ENCODE measurements around the gene SAXO2. TPM values are rescaled to one million over a fixed set of nuclear protein-coding genes. Genes with fewer than 3 reads are reported as not detected.
"Not testable (repeated sequence)": the region's sequence is repeated elsewhere in the genome, so short reads cannot be mapped to it uniquely, and the experiment has no call there.

SAXO2 gene
- total RNA-seq, 1 donor from 2014 or later = 1.7 TPM

GRCh38 chr15:82307714-82308081 is 45.1 kb downstream of the SAXO2 start:
- H3K4me1 ChIP-seq = no peaks in the 10 kb centered on the region
- H3K9me3 ChIP-seq = no peaks in the 10 kb centered on the region
- no peak overlapping the region for H3K27ac ChIP-seq
- no peaks in the 10 kb centered on the region for H3K27me3 ChIP-seq
- DNase-seq (peak; percentile 36), ATAC-seq (no peak)
- no peaks in the 10 kb centered on the region for H3K36me3 ChIP-seq
- no peak for TF ChIP-seq CTCF (IDR thresholded peaks at IDR 0.05)
- intact Hi-C loops (cut with DNase I) = no loop called here
- no peak overlapping the region for H3K4me3 ChIP-seq

- no peak for ATAC-seq
- Histone ChIP-seq H3K9me3 (no peaks in the 10 kb centered on the region), H3K27me3 (no peaks in the 10 kb centered on the region), H3K27ac (no peak overlapping the region), H3K4me3 (no peak overlapping the region), H3K36me3 (no peaks in the 10 kb centered on the region), H3K4me1 (no peaks in the 10 kb centered on the region)
- intact Hi-C loops (cut with DNase I) = loop anchor here (10.0 kb wide), 1 partner anchor 745 kb away; no protein-coding TSS in a partner anchor
- DNase-seq = no peak
- TF ChIP-seq CTCF (IDR thresholded peaks at IDR 0.05) = no peak
Observed at GRCh38 chr15:82309802-82310201, 47.2 kb downstream of the SAXO2 start.

- H3K9me3 ChIP-seq, H3K4me3 ChIP-seq, H3K27me3 ChIP-seq, ATAC-seq, H3K4me1 ChIP-seq, H3K27ac ChIP-seq, H3K36me3 ChIP-seq: not testable (repeated sequence)
- intact Hi-C loops (cut with DNase I) = loop anchor here (10.0 kb wide), 1 partner anchor 747 kb away; no protein-coding TSS in a partner anchor
- DNase-seq = peak; percentile 2
Observed at GRCh38 chr15:82311321-82311720, 48.7 kb downstream of the SAXO2 start.

- intact Hi-C loops (cut with DNase I) = loop anchor here (10.0 kb wide), 1 partner anchor 748 kb away; no protein-coding TSS in a partner anchor
- H3K36me3 ChIP-seq = no peaks in the 10 kb centered on the region
- peak; percentile 45 for DNase-seq
- no peaks in the 10 kb centered on the region for H3K9me3 ChIP-seq
- no peak for ATAC-seq
- H3K4me1 ChIP-seq = no peaks in the 10 kb centered on the region
- TF ChIP-seq CTCF (IDR thresholded peaks at IDR 0.05) = no peak
- H3K27me3 ChIP-seq = no peaks in the 10 kb centered on the region
- no peak overlapping the region for H3K27ac ChIP-seq
- H3K4me3 ChIP-seq = no peak overlapping the region
Observed at GRCh38 chr15:82312586-82313349, 50.1 kb downstream of the SAXO2 start.

- H3K27me3 ChIP-seq = no peaks in the 10 kb centered on the region
- intact Hi-C loops (cut with DNase I) = loop anchor here (10.0 kb wide), 1 partner anchor 749 kb away; no protein-coding TSS in a partner anchor
- H3K9me3 ChIP-seq = no peaks in the 10 kb centered on the region
- no peak for ATAC-seq
- no peak for TF ChIP-seq CTCF (IDR thresholded peaks at IDR 0.05)
- H3K36me3 ChIP-seq = no peaks in the 10 kb centered on the region
- no peak overlapping the region for H3K27ac ChIP-seq
- peak; percentile 34 for DNase-seq
- H3K4me3 ChIP-seq = no peak overlapping the region
- H3K4me1 ChIP-seq = no peaks in the 10 kb centered on the region
Observed at GRCh38 chr15:82313446-82313845, 50.8 kb downstream of the SAXO2 start.

- DNase-seq = peak; percentile 62
- intact Hi-C loops (cut with DNase I) = loop anchor here (10.0 kb wide), 1 partner anchor 749 kb away; no protein-coding TSS in a partner anchor
- ATAC-seq = not testable (repeated sequence)
Observed at GRCh38 chr15:82313951-82314768, 51.5 kb downstream of the SAXO2 start.

More at GRCh38 chr15:82313951-82314768, 51.5 kb downstream of the SAXO2 start:
- not testable (repeated sequence) for H3K27me3 ChIP-seq, H3K4me3 ChIP-seq, H3K27ac ChIP-seq, H3K36me3 ChIP-seq, H3K9me3 ChIP-seq, H3K4me1 ChIP-seq

All from upper lobe of right lung (tissue), 1 donor.